Erythroblast (primary cell): ENCODE results near the gene RNF133.

Source experiments
- GATA1 ChIP-seq: IDR thresholded peaks from 2 replicates; pipeline ENCODE4 v1.6.1; 2011; ENCODE audit warnings: low read depth, mild to moderate bottlenecking, control low read depth, low read length, moderate library complexity
- POLR2A ChIP-seq: IDR thresholded peaks from 2 replicates; pipeline ENCODE4 v1.6.1; 2011; ENCODE audit warnings: mild to moderate bottlenecking, low read length

DNA sequence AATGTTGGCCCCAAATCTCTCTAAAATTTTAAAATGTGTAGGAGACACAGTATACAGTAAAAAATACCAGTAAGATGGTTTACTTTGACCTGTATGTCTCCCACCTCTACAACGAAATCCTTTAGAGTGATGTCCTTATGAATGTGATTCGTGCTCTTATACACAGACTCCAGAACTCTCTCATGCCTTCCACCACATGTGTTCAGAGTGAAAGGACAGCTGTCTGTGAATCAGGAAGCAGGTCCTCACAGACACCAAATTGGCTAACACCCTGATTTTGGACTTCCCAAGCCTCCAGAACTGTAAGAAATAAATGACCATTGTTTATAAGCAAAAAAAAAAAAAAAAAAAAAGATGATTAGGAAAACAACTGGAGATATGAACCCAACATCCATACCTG lies 35.2 kb downstream of the RNF133 start:
- TF ChIP-seq POLR2A = no peak
- no peak for TF ChIP-seq GATA1
